HG03460 (cell line): Measurements from ENCODE around the gene ST8SIA6.

Source experiments
- ATAC-seq: cut with Tn5 transposase; IDR thresholded peaks from one replicate; pipeline ENCODE4 v1.9.1; 2021; ENCODE audit not compliant: unreplicated experiment

The ST8SIA6 gene

DNA sequence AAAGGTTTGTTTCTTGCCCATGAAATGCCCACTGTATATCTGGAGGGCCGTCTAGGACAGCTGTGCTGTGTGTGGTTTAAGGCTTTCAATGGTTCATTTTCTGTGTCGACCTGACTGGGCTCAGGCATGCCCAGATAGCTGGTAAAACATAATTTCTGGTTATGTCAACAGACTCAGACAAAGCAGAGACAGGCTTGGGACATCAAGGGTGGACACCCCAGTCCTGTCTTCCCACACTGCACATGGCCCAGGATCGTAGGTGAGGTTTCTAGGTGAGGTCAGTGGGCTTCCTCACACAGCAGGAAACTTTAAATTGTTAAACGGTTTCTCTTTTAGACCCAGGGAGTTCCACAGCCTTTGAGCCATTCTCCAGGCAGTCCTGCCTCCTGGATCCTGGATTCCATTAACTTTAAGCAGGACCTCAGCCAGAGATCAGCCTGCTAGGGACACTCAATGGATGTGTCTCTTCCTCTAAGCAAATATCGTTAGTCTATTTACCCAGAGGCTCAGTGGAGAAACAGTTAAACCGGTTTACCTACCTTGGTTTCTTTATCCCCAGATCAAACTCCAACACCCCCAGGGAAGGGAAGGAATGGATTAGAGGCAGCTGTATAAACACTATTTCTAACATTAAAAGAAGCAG, 66.4 kb downstream of the ST8SIA6 start:
- no peak for ATAC-seq

DNA sequence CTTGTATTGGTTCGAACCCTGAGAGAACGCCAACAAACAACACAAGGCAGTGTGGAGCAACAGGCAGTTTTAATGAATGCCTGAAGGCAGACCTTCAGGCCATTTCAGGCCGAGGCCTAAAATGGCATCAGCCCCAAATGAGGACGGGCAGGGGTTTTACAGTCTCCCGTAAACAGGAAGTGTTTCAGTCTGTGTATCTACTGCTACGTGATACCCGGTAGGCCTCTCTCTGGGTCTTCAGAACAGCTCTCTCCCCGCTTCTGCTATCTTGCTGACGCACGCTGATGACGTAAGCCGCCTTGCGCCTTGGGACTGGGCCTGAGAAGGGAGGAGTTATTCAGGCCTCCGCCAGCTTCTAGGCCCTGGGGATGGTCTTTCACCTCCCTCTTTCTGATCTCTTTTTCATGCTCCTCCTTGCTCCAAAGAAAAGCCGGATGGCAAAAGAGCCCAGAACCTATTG, 67.7 kb downstream of the ST8SIA6 start:
- ATAC-seq = no peak

DNA sequence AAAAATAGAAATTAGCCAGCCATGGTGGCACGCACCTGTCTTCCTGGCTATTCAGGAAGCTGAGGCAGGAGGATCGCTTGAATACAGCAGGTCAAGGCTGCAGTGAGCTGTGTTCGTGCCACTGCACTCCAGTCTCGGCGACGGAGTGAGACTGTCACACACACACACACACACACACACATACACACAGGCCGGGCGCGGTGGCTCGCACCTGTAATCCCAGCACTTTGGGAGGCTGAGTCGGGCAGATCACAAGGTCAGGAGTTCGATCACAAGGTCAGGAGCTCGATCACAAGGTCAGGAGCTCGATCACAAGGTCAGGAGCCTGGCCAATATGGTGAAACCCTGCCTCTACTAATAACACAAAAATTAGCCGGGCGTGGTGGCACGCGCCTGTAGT, 68.4 kb downstream of the ST8SIA6 start:
- ATAC-seq = no peak

DNA sequence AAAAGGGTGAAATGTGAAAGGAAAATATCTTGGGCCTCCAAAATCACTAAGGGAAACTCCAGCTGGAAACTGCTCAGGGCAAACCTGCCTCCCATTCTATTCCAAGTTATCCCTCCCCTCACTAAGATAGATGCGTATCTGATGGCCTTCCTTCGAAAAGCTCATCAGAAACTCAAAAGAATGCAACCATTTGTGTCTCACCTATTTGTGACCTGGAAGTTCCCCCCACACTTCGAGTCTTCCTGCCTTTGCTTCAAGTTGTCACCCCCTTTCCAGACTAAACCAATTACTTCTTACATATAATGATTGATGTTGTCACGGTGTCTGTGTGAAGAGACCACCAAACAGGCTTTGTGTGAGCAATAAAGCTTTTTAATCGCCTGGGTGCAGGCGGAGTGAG, 69.3 kb downstream of the ST8SIA6 start:
- ATAC-seq = no peak

- ATAC-seq = no peak
Measured at GRCh38 chr10:17383801-17384555, 70.4 kb downstream of the ST8SIA6 start.

DNA sequence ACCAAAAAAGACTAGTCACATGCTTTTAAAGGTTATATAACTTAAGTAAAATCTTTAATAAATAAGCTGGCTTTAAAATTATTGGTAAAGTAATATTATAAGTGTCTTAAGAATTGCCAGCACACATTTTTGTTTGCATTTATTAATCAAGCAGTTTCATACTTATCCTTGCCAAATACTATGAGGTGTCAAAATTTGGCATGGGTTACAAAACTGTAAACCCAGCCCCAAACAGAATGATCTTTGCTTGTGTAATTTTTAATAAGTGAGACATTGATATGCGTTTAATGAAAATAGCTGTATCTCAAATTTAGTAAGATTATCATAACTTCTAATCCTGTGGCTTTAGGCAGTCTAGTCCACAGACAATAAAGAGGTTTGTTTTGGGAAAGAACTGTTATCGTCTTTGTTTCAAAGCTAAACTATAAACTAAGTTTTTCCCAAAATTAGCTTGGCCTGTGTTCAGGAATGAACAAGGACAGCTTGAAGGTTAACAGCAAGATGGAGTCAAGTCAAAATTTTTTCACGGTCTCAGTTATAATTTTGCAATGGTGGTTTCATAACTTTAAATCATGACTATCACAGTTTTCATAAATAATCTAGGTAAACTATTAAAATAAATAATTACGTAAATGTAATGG, 72.8 kb downstream of the ST8SIA6 start:
- no peak for ATAC-seq

GRCh38 chr10:17380888-17381287, 73.5 kb downstream of the ST8SIA6 start:
- ATAC-seq = no peak

GRCh38 chr10:17380016-17380415, 74.4 kb downstream of the ST8SIA6 start:
- no peak for ATAC-seq

DNA sequence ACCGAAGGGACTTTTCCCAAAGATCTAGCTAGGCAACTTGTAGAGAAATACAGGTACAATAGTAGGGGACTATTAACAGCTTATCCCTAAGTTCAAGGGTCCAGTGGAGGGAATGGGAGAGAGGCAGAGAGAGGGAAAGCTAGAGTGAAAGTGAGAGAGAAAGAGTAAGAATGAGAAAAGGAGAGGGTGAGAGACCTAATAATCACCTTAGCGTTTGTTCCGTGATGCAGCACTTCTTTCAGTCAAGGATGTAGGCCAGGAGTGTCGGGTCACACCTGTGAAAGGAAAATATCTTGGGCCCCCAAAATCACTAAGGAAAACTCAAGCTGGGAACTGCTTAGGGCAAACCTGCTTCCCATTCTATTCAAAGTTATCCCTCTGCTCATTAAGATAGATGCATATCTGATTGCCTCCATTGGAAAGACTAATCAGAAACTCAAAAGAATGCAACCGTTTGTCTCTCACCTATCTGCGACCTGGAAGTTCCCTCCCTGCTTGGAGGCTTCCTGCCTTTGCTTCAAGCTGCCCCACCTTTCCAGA, 75.2 kb downstream of the ST8SIA6 start:
- ATAC-seq = no peak

DNA sequence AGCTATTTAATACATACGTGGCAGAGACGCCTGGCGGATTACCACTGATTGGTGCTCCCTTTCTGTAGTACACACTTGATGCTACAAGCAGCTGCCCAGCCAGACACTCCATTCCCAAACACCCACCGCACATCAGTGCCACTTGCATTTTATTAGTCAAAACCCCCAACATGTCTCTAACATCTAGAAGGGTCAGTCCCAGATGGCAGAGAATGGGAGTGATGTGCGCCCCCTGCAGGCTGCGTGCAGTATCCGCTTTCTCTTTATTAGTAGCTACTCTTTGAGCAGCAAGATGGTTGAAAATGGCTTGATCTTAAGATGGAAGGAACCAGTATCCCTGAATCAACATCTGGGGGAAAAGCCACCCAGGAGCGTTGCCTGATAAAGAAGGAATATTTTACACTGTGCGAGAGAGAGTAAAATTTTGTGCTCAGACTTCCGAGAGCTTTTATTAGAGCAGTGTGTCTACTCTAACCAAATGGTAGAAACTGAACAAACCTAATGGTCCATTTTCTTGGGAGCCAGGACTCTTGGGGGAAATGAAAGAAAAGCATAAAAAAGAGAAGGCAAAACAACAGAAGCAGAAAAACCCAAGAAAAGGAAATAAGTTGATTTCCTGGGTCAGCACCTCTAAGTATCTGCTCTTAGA, 78.3 kb downstream of the ST8SIA6 start:
- no peak for ATAC-seq

DNA sequence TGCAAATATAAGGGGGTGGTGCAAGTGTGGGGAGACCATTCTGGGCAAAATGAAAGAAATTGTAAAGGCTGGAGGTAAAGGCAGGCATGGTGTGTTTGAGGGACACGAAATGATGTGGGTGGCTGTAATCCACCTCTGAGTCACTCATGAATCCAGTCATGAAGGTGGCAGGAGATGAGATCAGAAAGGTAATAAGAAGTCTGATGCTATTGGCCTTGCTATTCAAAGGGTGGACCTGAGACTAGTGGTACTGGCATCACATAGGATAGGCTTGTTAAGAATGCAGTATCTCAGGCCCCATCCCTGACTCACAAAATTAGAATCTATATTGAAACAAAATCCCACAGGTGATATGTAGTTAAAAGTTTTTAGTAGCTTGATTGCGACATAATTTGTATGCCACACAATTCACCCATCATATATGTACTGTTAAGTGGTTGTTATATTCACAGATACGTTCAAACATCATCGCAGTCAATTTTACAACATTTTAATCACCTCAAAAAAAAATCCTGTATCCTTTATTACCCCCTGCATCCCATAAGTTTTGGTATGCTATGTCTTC, 85.6 kb downstream of the ST8SIA6 start:
- ATAC-seq = no peak

DNA sequence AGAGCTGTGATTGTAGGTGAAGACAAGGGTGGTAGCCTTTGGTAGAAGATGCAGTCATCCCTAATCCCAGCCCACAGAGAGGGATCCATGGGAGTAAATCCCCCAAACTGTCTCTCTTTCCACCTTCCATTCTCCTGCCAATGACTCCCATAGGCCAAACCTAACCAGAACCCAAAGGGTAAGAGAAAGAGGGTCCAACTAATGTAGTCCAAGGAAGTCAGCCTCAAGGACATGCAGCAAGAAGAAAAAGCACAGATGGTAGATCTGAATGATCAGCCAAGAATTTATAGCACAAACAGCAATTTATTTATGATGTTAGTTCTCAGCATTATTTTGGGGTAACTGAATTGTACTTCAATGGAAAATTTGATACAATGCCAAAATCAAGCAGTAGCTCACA, 87.7 kb downstream of the ST8SIA6 start:
- ATAC-seq = no peak

DNA sequence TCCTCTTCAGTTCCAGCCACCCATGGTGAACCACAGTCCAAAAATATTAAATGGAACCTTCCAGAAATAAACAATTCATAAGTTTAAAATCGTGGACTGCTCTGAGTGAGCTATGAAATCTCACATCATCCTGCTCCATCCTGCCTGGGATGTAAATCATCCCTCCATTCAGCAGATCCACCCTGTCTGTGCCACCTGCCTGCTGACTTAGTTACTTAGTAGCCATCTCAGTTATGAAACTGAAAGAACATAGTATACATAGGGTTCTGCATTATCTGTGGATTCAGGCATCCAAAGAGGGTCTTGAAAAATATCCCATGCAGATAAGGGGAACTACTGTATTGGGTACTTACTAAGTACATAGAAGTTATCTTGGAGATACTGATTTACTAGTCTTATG, 89.0 kb downstream of the ST8SIA6 start:
- no peak for ATAC-seq

DNA sequence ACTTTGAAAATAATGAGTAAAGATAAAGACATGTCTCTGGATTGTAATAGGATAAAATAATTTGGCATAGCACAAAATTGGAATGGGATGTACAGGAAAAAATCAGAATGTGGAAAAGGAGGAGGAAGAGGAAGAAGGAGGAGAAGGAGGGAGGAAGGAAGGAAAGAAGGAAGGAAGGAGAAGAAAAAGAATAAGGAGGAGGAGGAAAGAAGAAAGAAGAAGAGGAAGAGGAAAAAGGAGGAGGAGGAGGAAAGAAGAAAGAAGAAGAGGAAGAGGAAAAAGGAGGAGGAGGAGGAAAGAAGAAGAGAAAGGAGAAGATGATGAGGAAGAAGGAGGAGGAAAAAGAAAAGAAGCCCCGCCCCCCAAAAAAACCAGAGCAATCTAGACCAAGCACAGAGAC, 95.9 kb downstream of the ST8SIA6 start:
- no peak for ATAC-seq

DNA sequence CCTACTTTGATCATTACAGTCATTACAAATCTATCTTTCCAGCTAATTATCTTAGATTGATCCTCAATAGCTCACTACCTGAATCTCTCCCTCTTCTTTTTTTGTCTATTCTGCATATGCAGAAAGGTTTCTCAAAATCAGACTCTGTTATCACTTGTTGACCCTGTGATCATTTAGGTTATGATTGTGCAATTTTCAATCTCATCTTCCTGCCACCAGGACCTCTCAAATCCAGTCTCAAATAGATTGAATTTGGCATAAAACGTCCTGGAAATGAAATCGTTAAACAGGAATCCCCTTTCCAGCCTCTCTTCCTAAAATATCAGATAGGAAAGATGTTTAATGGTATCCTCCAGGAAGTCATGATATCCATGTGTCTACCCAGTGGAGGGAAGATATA, 96.6 kb downstream of the ST8SIA6 start:
- ATAC-seq = no peak

DNA sequence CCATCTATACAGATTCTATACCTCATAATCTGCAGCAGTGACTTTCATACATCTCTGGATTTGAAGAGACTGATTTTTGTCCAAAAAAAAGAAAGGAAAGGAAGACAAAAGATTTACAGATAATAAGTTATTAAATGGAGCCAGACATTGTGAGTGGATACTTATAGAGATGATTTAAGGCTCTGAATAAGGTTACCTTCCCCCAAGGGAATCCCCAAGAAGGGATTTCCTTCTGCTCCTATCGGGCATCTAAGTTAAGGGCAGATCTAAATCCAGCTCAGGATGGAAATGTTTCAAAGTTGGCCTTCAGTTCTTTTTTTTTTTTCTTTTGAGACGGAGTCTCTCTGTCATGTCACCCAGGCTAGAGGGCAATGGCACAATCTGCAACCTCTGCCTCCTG, 97.6 kb downstream of the ST8SIA6 start:
- ATAC-seq = no peak

- ATAC-seq = no peak
Measured at GRCh38 chr10:17354781-17355180, 99.6 kb downstream of the ST8SIA6 start.

DNA sequence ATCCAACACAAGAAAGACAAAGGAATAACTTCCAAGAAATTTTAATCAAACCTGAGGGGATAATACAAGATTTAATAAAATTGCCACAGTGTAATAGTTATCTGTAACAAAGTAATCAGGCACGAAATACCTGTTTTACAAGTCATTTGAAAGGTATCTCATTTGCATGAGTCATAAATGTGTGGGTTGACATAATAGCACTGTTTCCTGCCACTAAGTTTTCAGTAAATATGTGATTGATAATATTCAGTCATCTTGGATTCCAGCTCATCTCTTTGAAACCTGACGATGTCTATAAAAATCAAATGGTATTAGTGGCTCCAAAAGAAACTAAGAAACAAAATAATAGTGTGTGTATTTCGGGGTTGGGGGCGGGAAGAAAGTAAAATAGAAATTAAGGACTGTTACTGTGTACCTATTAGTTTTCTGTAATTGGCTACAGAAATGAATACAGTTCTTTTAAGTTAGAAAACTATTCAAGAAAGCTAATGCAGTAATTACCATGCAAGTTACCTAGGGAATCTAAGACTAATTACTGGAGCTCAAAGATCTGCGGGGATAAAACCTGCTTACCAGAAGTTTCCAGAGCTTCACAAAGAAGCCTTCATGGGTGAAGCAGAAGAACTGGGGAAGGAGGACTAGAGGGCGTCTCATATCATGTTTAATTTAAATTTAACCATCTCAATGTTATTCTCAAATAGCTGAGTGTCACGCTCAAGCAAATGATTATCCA, 100.7 kb downstream of the ST8SIA6 start:
- ATAC-seq = no peak

GRCh38 chr10:17352583-17352982, 101.8 kb downstream of the ST8SIA6 start:
- ATAC-seq = no peak

DNA sequence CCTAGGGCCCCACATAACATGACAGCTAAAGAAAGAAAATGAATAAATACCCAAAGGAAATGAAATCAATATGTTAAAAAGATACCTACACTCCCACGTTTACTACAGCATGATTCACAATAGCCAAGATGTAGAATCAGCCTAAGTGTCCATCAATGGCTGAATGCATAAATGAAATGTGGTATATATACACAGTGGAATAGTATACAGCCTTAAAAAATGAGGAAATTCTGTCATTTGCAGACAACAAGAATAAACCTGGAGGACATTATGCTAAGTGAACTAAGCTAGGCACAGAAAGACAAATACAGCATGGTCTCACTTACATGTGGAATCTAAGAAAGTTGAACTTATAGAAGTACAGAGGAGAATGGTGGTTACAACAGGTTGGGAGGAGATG, 102.9 kb downstream of the ST8SIA6 start:
- ATAC-seq = no peak
